Ectodermal cell (in vitro differentiated cells): ENCODE results near the gene SEMA6C. TPM values are rescaled to one million over a fixed set of nuclear protein-coding genes. Genes with fewer than 3 reads are reported as not detected.
A peak's percentile ranks its signal among the peaks of the same experiment; 100 is the strongest.
"Not testable (repeated sequence)": the region's sequence is repeated elsewhere in the genome, so short reads cannot be mapped to it uniquely, and the experiment has no call there.

Experiments used
- H3K27ac ChIP-seq: 2 replicates; pipeline ENCODE4 v1.7.0; 2013; ENCODE audit warnings: mild to moderate bottlenecking, low read depth, low read length; ENCODE audit not compliant: insufficient read depth, poor library complexity, severe bottlenecking
- H3K27me3 ChIP-seq: 2 replicates; pipeline ENCODE4 v1.7.0; 2013; ENCODE audit warnings: mild to moderate bottlenecking, low read length; ENCODE audit not compliant: insufficient read depth, control insufficient read depth, poor library complexity, severe bottlenecking
- H3K36me3 ChIP-seq: one replicate; pipeline ENCODE4 v1.7.0; 2013; ENCODE audit warnings: low read length; ENCODE audit not compliant: control insufficient read depth, insufficient read depth
- H3K4me1 ChIP-seq: one replicate; pipeline ENCODE4 v1.7.0; 2013; ENCODE audit warnings: low read length; ENCODE audit not compliant: control insufficient read depth, insufficient read depth
- H3K4me3 ChIP-seq: 2 replicates; pipeline ENCODE4 v1.7.0; 2013; ENCODE audit warnings: low read depth, low read length, control low read depth; ENCODE audit not compliant: insufficient read depth
- H3K9me3 ChIP-seq: 2 replicates; pipeline ENCODE4 v1.7.0; 2013; ENCODE audit warnings: mild to moderate bottlenecking, low read length, moderate library complexity; ENCODE audit not compliant: control insufficient read depth
- WGBS, 2 experiments: methylation state at CpG; one replicate each; pipeline ENCODE4 v1.1.7; 2013; ENCODE audit warnings: missing lambda C conversion rate in 2 of 2; 5-methylcytosine and 5-hydroxymethylcytosine counted together
- polyA plus RNA-seq, 4 experiments: library from polyadenylated mRNA; stranded (reverse); fragments of 50-300 nt; gene quantifications; one replicate each; pipeline ENCODE4 v1.2.3, GENCODE V29; 2013

Gene SEMA6C, protein sequence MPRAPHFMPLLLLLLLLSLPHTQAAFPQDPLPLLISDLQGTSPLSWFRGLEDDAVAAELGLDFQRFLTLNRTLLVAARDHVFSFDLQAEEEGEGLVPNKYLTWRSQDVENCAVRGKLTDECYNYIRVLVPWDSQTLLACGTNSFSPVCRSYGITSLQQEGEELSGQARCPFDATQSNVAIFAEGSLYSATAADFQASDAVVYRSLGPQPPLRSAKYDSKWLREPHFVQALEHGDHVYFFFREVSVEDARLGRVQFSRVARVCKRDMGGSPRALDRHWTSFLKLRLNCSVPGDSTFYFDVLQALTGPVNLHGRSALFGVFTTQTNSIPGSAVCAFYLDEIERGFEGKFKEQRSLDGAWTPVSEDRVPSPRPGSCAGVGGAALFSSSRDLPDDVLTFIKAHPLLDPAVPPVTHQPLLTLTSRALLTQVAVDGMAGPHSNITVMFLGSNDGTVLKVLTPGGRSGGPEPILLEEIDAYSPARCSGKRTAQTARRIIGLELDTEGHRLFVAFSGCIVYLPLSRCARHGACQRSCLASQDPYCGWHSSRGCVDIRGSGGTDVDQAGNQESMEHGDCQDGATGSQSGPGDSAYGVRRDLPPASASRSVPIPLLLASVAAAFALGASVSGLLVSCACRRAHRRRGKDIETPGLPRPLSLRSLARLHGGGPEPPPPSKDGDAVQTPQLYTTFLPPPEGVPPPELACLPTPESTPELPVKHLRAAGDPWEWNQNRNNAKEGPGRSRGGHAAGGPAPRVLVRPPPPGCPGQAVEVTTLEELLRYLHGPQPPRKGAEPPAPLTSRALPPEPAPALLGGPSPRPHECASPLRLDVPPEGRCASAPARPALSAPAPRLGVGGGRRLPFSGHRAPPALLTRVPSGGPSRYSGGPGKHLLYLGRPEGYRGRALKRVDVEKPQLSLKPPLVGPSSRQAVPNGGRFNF
- 23.8 TPM for polyA plus RNA-seq (2013, experiment 1 of 4)
- polyA plus RNA-seq (2013, experiment 2 of 4): 24.3 TPM
- 18.8 TPM for polyA plus RNA-seq (2013, experiment 3 of 4)
- 21.4 TPM for polyA plus RNA-seq (2013, experiment 4 of 4)

DNA sequence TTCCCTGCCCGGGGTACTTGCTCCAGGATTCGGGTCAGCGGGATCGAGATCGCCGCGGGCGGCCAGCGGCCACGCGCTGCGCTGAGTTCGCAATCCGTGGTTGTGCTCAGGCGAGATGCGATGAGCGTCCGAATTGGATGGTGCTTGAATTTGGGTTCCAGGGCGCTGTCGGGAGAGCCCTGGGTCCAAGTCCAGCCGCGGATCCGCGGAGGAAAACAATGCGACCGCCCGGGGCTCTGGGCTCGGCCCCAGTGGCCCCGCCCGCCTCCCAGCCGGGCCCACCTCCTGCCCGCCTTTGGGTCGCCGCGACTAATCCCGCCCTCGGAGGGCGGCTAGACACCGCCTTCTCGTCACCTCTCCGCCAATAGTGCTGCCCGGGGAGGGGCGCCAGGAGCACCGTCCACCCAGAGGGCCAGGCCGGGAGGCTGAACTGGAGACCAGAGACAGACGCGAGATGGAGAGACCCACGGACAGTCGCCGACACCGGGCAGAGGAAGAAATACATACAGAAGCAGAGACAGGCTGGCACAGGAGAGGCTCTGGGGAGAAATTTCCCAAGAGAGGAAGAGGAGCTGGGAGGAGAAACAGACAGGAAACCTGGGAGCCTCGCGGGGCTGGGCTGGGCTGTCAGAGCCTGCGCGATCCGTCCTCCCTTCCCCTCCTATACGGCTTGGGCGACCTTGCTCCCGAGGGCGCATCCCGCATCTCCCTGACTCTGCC is at the start of gene SEMA6C:
TSS of gene SEMA6C (minus strand) at position 220 of the 720 bp plus-strand sequence. CDS start 4,010 bp downstream, outside the sequence.
- Histone ChIP-seq H3K27ac (no peak within 1 kb of the TSS), H3K4me3 (peak within 1 kb of the TSS; percentile 88), H3K27me3 (peaks cover 23% of the 10 kb centered on the region), H3K36me3 (no peaks in the 10 kb centered on the region), H3K4me1 (peaks cover 14% of the 10 kb centered on the region), H3K9me3 (no peaks in the 10 kb centered on the region)
- 0 to 1% methylated on average over 61 of the region's 61 CpGs for WGBS, 2 experiments

DNA sequence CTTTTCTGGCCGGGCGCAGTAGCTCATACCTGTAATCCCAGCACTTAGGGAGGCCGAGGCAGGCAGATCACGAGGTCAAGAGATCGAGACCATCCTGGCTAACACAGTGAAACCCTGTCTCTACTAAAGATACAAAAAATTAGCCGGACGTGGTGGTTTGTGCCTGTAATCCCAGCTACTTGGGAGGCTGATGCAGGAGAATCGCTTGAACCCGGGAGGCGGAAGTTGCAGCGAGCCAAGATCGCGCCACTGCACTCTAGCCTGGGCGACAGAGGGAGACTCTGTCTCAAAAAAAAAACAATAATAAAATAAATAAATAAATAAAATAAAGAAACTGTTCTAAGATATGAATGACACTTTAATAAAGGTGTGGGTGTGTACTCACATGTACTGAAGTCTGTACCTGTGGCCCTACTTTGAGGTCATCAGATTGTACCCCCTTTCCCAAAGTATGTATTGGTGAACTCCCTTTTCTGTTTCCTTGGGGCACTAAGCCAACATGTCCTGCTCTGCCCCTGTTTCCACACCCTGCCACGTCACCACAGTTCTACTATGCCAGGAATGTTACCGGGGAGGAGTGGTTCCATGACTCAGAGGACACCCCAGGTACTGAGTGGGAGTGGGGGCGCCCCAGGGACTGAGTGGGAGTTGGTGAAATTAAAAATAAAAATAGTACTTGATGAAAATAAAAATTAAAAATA is 48.6 kb upstream of the SEMA6C start:
- 87 to 94% methylated on average over 15 to 17 of the region's 17 CpGs for WGBS, 2 experiments
- H3K27ac ChIP-seq: not testable (repeated sequence)

DNA sequence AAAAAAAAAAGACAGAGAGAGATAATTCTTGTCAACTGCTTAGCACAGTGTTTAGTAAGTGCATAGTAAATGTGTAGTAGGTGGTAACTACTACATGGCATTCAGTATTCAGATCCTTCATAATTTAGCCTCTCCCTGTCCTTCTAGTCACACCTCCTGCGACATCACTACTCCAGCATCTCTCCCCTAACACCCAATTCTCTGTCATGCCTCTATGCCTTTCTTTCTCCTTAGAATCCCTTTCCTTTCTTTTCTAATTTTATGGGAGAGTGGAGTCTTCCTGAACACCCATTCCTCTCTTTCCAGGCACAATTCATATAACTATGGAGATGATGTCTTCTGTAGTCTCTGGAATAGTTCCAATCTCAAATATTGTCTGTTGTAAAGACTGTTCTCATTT is 47.4 kb upstream of the SEMA6C start:
- Histone ChIP-seq H3K4me3 (no peak overlapping the region), H3K4me1 (peaks cover 3% of the 10 kb centered on the region), H3K27me3 (no peaks in the 10 kb centered on the region), H3K27ac (no peak overlapping the region), H3K9me3 (no peaks in the 10 kb centered on the region), H3K36me3 (no peaks in the 10 kb centered on the region)
- 87 to 95% methylated on average over 1 of the region's 1 CpG for WGBS, 2 experiments

More for the DNA sequence above, 48.6 kb upstream of the SEMA6C start:
- H3K36me3 ChIP-seq, H3K9me3 ChIP-seq, H3K4me1 ChIP-seq, H3K4me3 ChIP-seq, H3K27me3 ChIP-seq: not testable (repeated sequence)

DNA sequence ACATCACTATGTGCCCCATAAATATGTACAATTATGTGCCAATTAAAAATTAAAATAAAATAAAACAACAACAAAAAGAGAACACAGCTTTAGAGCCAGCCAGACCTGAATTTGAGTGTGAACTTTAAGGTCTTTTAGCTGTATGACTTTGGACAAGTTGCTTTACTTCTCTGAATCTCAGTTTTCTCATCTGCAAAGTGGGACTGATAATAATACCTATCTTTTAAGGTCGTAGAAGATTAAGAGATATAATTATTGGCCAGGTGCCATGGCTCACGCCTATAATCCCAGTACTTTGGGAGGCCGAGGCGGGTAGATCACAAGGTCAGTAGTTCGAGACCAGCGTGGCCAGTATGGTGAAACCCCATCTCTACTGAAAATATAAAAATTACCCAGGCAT is 46.9 kb upstream of the SEMA6C start:
- Histone ChIP-seq H3K4me1 (peaks cover 9% of the 10 kb centered on the region), H3K27ac (no peak overlapping the region), H3K4me3 (no peak overlapping the region), H3K27me3 (no peaks in the 10 kb centered on the region), H3K36me3 (no peaks in the 10 kb centered on the region), H3K9me3 (no peaks in the 10 kb centered on the region)
- WGBS, 2 experiments: 89 to 90% methylated on average over 6 of the region's 6 CpGs

DNA sequence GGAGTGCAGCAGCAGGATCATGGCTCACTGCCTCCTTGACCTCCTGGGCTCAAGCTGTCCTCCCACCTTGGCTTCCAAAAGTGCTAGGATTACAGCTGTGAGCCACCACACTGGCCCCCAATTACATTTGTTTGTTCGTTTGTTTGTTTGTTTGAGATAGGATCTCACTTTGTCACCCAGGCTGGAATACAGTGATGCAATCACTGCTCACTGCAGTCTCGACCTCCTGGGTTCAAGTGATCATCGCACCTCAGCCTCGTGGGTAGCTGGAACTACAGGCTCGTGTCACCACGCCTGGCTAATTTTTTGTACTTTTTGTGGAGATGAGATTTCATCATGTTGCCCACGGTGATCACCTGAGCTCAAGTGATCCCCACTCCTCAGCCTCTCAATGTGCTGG is 45.6 kb upstream of the SEMA6C start:
- no peak overlapping the region for H3K27ac ChIP-seq
- WGBS, 2 experiments: 84 to 92% methylated on average over 7 of the region's 7 CpGs
- H3K9me3 ChIP-seq: no peaks in the 10 kb centered on the region

DNA sequence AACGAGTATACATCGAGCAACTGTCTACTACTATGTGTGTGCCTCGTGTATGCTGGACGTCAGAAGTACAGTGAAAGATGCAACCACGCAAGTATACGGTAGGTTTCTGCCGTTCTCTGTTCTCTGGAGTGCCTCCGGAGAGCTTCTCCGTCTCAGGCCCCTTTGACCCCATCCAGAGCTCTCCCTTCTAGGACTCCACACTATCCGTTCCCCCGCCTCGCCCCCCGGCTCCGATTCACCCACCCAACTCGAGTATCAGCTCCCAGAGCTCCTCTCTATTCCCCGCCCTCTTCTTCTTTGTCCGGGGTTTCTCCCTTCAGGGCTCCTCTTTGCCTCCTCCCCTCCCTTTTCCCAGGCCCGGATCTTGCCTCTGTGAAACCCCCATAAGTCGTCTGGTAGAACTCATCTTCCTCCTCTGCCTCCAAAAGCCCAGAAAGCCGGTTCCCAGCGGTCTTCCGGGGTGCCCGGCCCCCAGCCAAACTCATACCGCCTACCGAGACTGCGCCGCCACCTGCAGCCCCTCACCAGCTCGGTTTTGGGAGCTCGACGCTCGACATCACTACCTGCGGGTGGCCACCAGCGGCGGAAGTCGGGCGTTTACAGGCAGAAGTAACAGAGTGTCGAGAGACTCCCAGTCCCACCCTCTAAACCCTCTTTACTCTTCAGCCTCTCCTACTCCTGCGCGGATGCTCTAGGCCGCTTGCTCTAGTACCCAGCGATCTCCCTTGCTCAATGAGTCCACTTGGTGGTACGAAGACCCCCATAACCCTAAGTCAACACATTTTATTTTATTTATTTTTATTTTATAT is 43.4 kb upstream of the SEMA6C start, which contains the start of gene VPS72:
TSS of gene VPS72 (minus strand) at position 561 of the 809 bp plus-strand sequence. CDS start at position 485, 76 bp downstream.
- Histone ChIP-seq H3K4me1 (peaks cover 10% of the 10 kb centered on the region), H3K4me3 (peak within 1 kb of the TSS; percentile 93), H3K36me3 (peaks cover 7% of the 10 kb centered on the region), H3K27ac (peak within 1 kb of the TSS; percentile 85), H3K27me3 (no peaks in the 10 kb centered on the region), H3K9me3 (no peaks in the 10 kb centered on the region)
- WGBS, 2 experiments: 0 to 1% methylated on average over 41 to 42 of the region's 42 CpGs

More for the DNA sequence above, 45.6 kb upstream of the SEMA6C start:
- Histone ChIP-seq H3K27me3 (no peaks in the 10 kb centered on the region), H3K4me3 (no peak overlapping the region), H3K4me1 (peaks cover 10% of the 10 kb centered on the region), H3K36me3 (no peaks in the 10 kb centered on the region)

DNA sequence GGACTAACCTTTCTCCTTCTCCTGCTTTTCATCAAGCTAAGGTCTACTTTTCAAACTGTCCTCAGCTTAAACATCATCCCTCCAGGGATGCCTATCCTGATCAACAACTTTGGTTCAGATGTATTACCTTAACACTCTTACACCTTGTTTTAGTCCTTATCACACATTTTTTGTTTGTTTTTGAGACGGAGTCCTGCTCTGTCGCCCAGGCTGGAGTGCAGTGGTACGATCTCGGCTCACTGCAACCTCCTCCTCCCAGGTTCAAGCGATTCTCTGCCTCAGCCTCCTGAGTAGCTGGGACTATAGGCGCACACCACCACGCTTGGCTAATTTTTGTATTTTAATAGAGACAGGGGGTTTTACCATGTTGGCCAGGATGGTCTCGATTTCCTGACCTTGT is 42.2 kb upstream of the SEMA6C start:
- not testable (repeated sequence) for H3K27me3 ChIP-seq, H3K9me3 ChIP-seq, H3K27ac ChIP-seq
- peaks cover 16% of the 10 kb centered on the region for H3K36me3 ChIP-seq
- peaks cover 10% of the 10 kb centered on the region for H3K4me1 ChIP-seq
- WGBS, 2 experiments: 80 to 93% methylated on average over 8 of the region's 8 CpGs
- peak overlapping the region; percentile 93 for H3K4me3 ChIP-seq

DNA sequence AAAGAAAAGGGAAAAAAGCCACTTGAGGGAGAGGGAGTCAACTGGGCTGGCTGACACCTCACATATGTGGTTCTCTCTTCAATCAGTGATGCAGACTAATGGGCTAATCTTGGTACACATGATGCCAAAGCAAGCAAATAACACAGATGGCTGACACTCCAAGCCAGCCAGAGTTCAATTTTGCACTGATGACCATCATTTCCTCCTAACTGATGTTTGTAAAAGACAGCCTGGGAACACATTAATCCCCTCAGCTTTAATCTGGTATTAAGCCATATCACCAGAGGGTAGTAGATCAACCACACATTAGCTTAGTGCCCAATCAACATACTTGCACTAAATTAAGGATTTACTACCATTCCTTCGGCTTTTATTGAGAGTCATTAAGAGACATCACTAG is 40.8 kb upstream of the SEMA6C start:
- peaks cover 10% of the 10 kb centered on the region for H3K4me1 ChIP-seq
- H3K36me3 ChIP-seq: peaks cover 30% of the 10 kb centered on the region
- H3K9me3 ChIP-seq: no peaks in the 10 kb centered on the region
- H3K27ac ChIP-seq: no peak overlapping the region
- H3K27me3 ChIP-seq: no peaks in the 10 kb centered on the region
- WGBS, 2 experiments: 100% methylated on average over 1 of the region's 1 CpG; no CpG with 5 or more reads in 1 of the 2 experiments
- no peak overlapping the region for H3K4me3 ChIP-seq
